Mesenchymal stem cell (in vitro differentiated cells and primary cell): ENCODE data around the gene ST6GALNAC3.

ENCODE experiments used
- DNase-seq: peaks from one replicate; pipeline ENCODE4 v3.0.0-alpha.2; 2013
- H2AFZ ChIP-seq: one replicate; pipeline ENCODE4 v1.6.1; 2013; ENCODE audit warnings: low read depth, mild to moderate bottlenecking, control low read depth, inconsistent platforms, low read length, moderate library complexity
- H2AK5ac ChIP-seq: 2 replicates; pipeline ENCODE4 v1.6.1; 2013; ENCODE audit warnings: low read length, moderate library complexity, mild to moderate bottlenecking, inconsistent platforms; ENCODE audit not compliant: severe bottlenecking
- H2BK120ac ChIP-seq: one replicate; pipeline ENCODE4 v1.6.1; 2013; ENCODE audit warnings: low read depth, mild to moderate bottlenecking, inconsistent platforms, low read length, moderate library complexity
- H2BK12ac ChIP-seq, 2 experiments: one replicate each; pipeline ENCODE4 v1.6.1; 2013; ENCODE audit warnings: inconsistent platforms in 2 of 2, low read length in 2 of 2, mild to moderate bottlenecking in 2 of 2, moderate library complexity in 2 of 2, control low read depth in 1 of 2
- H2BK15ac ChIP-seq: one replicate; pipeline ENCODE4 v1.6.1; 2013; ENCODE audit warnings: mild to moderate bottlenecking, low read depth, inconsistent platforms; ENCODE audit not compliant: poor library complexity, severe bottlenecking
- H2BK5ac ChIP-seq: 2 replicates; pipeline ENCODE4 v1.6.1; 2013; ENCODE audit warnings: low read depth, mild to moderate bottlenecking, low read length, control low read depth, inconsistent platforms; ENCODE audit not compliant: poor library complexity, severe bottlenecking
- H3K14ac ChIP-seq, 2 experiments: one replicate each; pipeline ENCODE4 v1.6.1; 2013; ENCODE audit warnings: inconsistent platforms in 2 of 2, low read length in 2 of 2, control low read depth in 1 of 2, mild to moderate bottlenecking in 1 of 2, moderate library complexity in 1 of 2
- H3K18ac ChIP-seq, 2 experiments: one replicate each; pipeline ENCODE4 v1.6.1; 2013; ENCODE audit warnings: inconsistent platforms in 2 of 2, low read length in 2 of 2, control low read depth in 1 of 2, low read depth in 1 of 2, mild to moderate bottlenecking in 1 of 2
- H3K23ac ChIP-seq, 2 experiments: one replicate each; pipeline ENCODE4 v1.6.1; 2013; ENCODE audit warnings: inconsistent platforms in 2 of 2, low read length in 2 of 2, mild to moderate bottlenecking in 2 of 2, moderate library complexity in 2 of 2, control low read depth in 1 of 2
- H3K27ac ChIP-seq: 2 replicates; pipeline ENCODE4 v1.5.1; 2013; ENCODE audit warnings: mild to moderate bottlenecking, moderate library complexity, low read length, control low read depth, inconsistent platforms; ENCODE audit not compliant: poor library complexity, severe bottlenecking
- H3K27me3 ChIP-seq, 2 experiments: 2 replicates each; pipeline versions ENCODE4 v1.6.1 to v1.7.0; 2013; ENCODE audit warnings: low read length in 2 of 2, mild to moderate bottlenecking in 2 of 2, moderate library complexity in 2 of 2, control low read depth in 1 of 2, inconsistent platforms in 1 of 2; ENCODE audit not compliant: control insufficient read depth in 1 of 2, insufficient read depth in 1 of 2
- H3K36me3 ChIP-seq, 2 experiments: 2 replicates each; pipeline versions ENCODE4 v1.6.1 to v1.7.0; 2013; ENCODE audit warnings: low read length in 2 of 2, control low read depth in 1 of 2, inconsistent platforms in 1 of 2, low read depth in 1 of 2, mild to moderate bottlenecking in 1 of 2; ENCODE audit not compliant: insufficient read depth in 2 of 2, control insufficient read depth in 1 of 2
- H3K4ac ChIP-seq, 2 experiments: one replicate each; pipeline ENCODE4 v1.6.1; 2013; ENCODE audit warnings: inconsistent platforms in 2 of 2, low read length in 2 of 2, mild to moderate bottlenecking in 2 of 2, moderate library complexity in 2 of 2, control low read depth in 1 of 2, low read depth in 1 of 2
- H3K4me1 ChIP-seq: 2 replicates; pipeline ENCODE4 v1.6.1; 2013; ENCODE audit warnings: low read depth, low read length, control low read depth; ENCODE audit not compliant: control insufficient read depth, insufficient read depth
- H3K4me2 ChIP-seq: 2 replicates; pipeline ENCODE4 v1.6.1; 2013; ENCODE audit warnings: low read length, mild to moderate bottlenecking, inconsistent platforms; ENCODE audit not compliant: poor library complexity, severe bottlenecking
- H3K4me3 ChIP-seq, 2 experiments: 2 replicates each; pipeline versions ENCODE4 v1.5.1 to v1.7.0; 2013; ENCODE audit warnings: low read length in 2 of 2, mild to moderate bottlenecking in 2 of 2, control low read depth in 1 of 2, low read depth in 1 of 2; ENCODE audit not compliant: insufficient read depth in 1 of 2
- H3K79me1 ChIP-seq: replicated peaks from 2 replicates; pipeline ENCODE4 v1.6.1; 2013; ENCODE audit warnings: mild to moderate bottlenecking, control low read depth, low read length, inconsistent platforms; ENCODE audit not compliant: poor library complexity, severe bottlenecking
- H3K9ac ChIP-seq: 2 replicates; pipeline ENCODE4 v1.7.0; 2013; ENCODE audit warnings: mild to moderate bottlenecking, low read length, moderate library complexity
- H3K9me3 ChIP-seq: 2 replicates; pipeline ENCODE4 v1.7.0; 2013; ENCODE audit warnings: mild to moderate bottlenecking, low read length; ENCODE audit not compliant: control insufficient read depth
- H4K8ac ChIP-seq: one replicate; pipeline ENCODE4 v1.6.1; 2013; ENCODE audit warnings: inconsistent platforms, mild to moderate bottlenecking, low read length, moderate library complexity
- H4K91ac ChIP-seq: one replicate; pipeline ENCODE4 v1.6.1; 2013; ENCODE audit warnings: mild to moderate bottlenecking, low read length, inconsistent platforms
- WGBS: methylation state at CpG from one replicate; pipeline ENCODE4 v1.1.7; 2013; ENCODE audit warnings: mixed read lengths; 5-methylcytosine and 5-hydroxymethylcytosine counted together

Gene ST6GALNAC3

DNA sequence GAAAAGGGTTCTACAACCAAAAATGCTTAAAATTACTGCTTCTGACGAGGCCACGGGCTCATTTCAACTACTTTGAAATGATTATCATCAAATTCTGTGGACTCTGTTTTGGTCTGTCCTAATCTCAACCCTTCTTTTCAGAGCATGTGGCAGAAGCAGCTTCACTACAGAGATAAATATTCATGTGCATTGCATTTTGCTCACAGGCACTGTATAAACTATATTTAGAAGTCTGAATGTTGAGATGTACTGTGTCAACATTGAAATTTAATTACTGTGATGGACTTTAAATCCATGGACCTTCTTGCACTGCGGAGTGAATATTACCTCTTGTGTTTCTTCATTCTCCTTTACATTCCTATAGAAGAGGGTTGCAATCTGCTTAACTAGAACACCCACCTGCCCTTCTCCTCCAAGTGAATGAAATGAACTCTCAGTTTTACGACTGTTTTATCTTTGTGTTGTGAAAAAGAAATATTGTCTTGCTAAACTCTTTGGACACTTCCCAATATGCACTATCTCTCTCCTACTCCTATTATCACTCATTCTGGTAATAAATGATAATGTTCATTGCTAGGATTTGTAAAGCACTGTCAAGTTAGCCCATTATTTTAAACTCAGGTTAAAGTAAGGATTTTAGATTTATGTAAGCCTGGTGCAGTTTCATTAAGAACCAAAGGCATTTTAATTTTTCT, 511.6 kb downstream of the ST6GALNAC3 start:
- Histone ChIP-seq H3K23ac (no peak overlapping the region), H3K4me1 (no peaks in the 10 kb centered on the region), H3K79me1 (no peaks in the 10 kb centered on the region), H3K18ac (no peak overlapping the region), H3K27me3 (no peaks in the 10 kb centered on the region), H2BK12ac (no peak overlapping the region), H3K14ac (no peak overlapping the region), H3K9ac (no peak overlapping the region), H3K36me3 (no peaks in the 10 kb centered on the region), H2AFZ (no peak overlapping the region), H2BK15ac (no peak overlapping the region), H3K4me3 (no peak overlapping the region), H3K4me2 (no peak overlapping the region), H3K9me3 (no peaks in the 10 kb centered on the region), H4K8ac (no peak overlapping the region), H2BK5ac (no peak overlapping the region), H2BK120ac (no peak overlapping the region), H2AK5ac (no peak overlapping the region), H4K91ac (no peak overlapping the region), H3K4ac (no peak overlapping the region), H3K27ac (no peak overlapping the region)
- no peak for DNase-seq
- 94% methylated on average over 3 of the region's 4 CpGs for WGBS

DNA sequence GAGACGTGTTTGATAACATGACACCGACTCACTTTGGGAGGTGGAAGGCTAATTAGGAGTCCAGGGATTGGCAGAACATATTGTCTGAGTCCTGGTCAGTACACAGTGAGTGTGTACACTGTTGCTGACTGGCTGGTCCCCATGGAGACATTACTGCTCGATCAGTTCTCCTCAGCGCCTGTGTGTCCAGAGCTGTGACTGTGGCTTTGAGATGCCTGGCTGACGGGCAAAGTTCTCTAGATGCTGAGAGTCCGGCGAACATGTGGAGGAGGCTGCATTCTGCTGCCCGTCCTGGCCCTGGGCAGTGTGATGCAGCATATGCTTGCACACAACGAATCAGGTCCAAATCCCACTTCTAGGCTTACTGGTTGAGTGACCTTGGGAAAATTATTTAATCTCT, 512.7 kb downstream of the ST6GALNAC3 start:
- Histone ChIP-seq H3K9ac (no peak overlapping the region), H2AFZ (no peak overlapping the region), H3K4me3 (no peak overlapping the region), H2BK120ac (no peak overlapping the region), H3K36me3 (no peaks in the 10 kb centered on the region), H4K91ac (no peak overlapping the region), H3K79me1 (no peaks in the 10 kb centered on the region), H2BK12ac (no peak overlapping the region), H3K18ac (no peak overlapping the region), H3K27ac (no peak overlapping the region), H3K27me3 (no peaks in the 10 kb centered on the region), H3K23ac (no peak overlapping the region), H2BK15ac (no peak overlapping the region), H2BK5ac (no peak overlapping the region), H4K8ac (no peak overlapping the region), H3K14ac (no peak overlapping the region), H2AK5ac (no peak overlapping the region), H3K4me1 (no peaks in the 10 kb centered on the region), H3K4ac (no peak overlapping the region), H3K4me2 (no peak overlapping the region), H3K9me3 (no peaks in the 10 kb centered on the region)
- 92% methylated on average over 9 of the region's 9 CpGs for WGBS
- DNase-seq = no peak

- Histone ChIP-seq H3K36me3 (no peaks in the 10 kb centered on the region), H3K18ac (no peak overlapping the region), H2AK5ac (no peak overlapping the region), H3K23ac (no peak overlapping the region), H2BK5ac (no peak overlapping the region), H3K79me1 (no peaks in the 10 kb centered on the region), H3K14ac (no peak overlapping the region), H3K9me3 (no peaks in the 10 kb centered on the region), H4K91ac (no peak overlapping the region), H4K8ac (no peak overlapping the region), H2BK12ac (no peak overlapping the region), H3K9ac (no peak overlapping the region), H3K4ac (no peak overlapping the region), H3K27ac (no peak overlapping the region), H2BK120ac (no peak overlapping the region), H2BK15ac (no peak overlapping the region), H3K27me3 (no peaks in the 10 kb centered on the region), H3K4me1 (no peaks in the 10 kb centered on the region), H3K4me2 (no peak overlapping the region), H3K4me3 (no peak overlapping the region), H2AFZ (no peak overlapping the region)
- DNase-seq = no peak
- WGBS = 100% methylated on average over 1 of the region's 1 CpG
Observed at GRCh38 chr1:76591461-76591860, 516.9 kb downstream of the ST6GALNAC3 start.

- Histone ChIP-seq H2BK5ac (no peak overlapping the region), H3K4me3 (no peak overlapping the region), H3K27ac (no peak overlapping the region), H3K79me1 (no peaks in the 10 kb centered on the region), H4K91ac (no peak overlapping the region), H2BK12ac (no peak overlapping the region), H3K9ac (no peak overlapping the region), H3K9me3 (no peaks in the 10 kb centered on the region), H2AK5ac (no peak overlapping the region), H2BK120ac (no peak overlapping the region), H3K4me2 (no peak overlapping the region), H2AFZ (no peak overlapping the region), H4K8ac (no peak overlapping the region), H2BK15ac (no peak overlapping the region), H3K18ac (no peak overlapping the region), H3K4me1 (no peaks in the 10 kb centered on the region), H3K27me3 (no peaks in the 10 kb centered on the region), H3K36me3 (no peaks in the 10 kb centered on the region), H3K14ac (no peak overlapping the region), H3K4ac (no peak overlapping the region), H3K23ac (no peak overlapping the region)
- no peak for DNase-seq
- WGBS = 89% methylated on average over 2 of the region's 2 CpGs
Observed at GRCh38 chr1:76591963-76592362, 517.4 kb downstream of the ST6GALNAC3 start.
